ENCODE measurements around the gene ITSN2. TPM values are rescaled to one million over a fixed set of nuclear protein-coding genes. Genes with fewer than 3 reads are reported as not detected.

ITSN2 gene
- total RNA-seq, 2 experiments from 2014 or later = 60.4 to 61.0 TPM

DNA sequence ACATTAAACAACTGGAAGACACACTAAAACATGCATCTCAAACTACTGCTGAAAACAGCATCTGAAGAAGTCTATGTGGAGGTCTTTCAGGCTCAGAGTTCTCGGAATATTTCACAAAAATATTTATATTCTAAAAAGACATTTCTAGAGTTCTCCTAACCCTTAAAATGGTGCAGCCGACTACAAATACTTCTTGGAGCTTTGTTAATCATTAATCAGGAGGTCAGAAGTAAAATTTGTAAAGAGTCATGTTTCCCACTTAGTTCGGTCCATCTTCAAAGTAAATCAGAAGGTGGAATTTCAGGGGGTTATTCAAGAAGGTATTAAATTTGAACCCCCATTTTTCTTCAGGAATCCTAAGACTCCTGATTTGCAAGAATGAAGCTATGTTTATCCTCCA is 112.7 kb downstream of the ITSN2 start:
- H3K36me3 Mint-ChIP-seq = peaks cover 13% of the 10 kb centered on the region
- no peak for DNase-seq
- ChIA-PET POLR2A (no interaction called here), CTCF (no interaction called here)
- H3K9me3 Mint-ChIP-seq = no peaks in the 10 kb centered on the region
- no peak overlapping the region for H3K27ac Mint-ChIP-seq
- intact Hi-C loops (cut with micrococcal nuclease) = no loop called here
- no peaks in the 10 kb centered on the region for H3K27me3 Mint-ChIP-seq
- H3K4me1 Mint-ChIP-seq (ENCODE audit: low read depth) = no peaks in the 10 kb centered on the region
- H3K4me3 Mint-ChIP-seq = no peak overlapping the region

DNA sequence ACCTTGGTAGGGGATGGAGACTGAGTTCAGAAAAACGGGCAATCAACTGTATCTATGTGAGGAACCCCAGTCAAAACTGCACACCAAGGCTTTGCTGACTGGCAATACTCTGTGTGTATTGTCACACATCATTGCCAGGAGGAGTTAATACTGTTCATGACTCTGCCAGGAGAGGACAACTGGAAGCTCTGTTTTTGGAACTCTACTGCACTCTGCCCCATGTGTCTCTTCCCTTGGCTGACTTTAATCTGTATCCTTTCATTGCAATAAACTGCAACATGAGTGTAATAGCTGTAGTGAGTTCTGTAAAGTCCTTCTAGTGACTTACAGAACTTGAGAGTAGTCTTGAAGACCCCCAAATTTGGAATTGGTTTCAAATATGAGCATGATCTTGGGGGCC is 113.2 kb downstream of the ITSN2 start:
- DNase-seq = no peak
- intact Hi-C loops (cut with micrococcal nuclease) = no loop called here
- POLR2A ChIA-PET = interaction anchor here (0.6 kb wide), 1 partner anchor 125 kb away, joined by 3 read pairs; no protein-coding TSS in a partner anchor
- Mint-ChIP-seq H3K27me3 (no peaks in the 10 kb centered on the region), H3K4me3 (no peak overlapping the region), H3K4me1 (ENCODE audit: low read depth) (no peaks in the 10 kb centered on the region), H3K9me3 (no peaks in the 10 kb centered on the region), H3K27ac (no peak overlapping the region), H3K36me3 (peaks cover 13% of the 10 kb centered on the region)
- CTCF ChIA-PET = interaction anchor here (1.0 kb wide), 1 partner anchor 22 kb away, joined by 3 read pairs; no protein-coding TSS in a partner anchor

DNA sequence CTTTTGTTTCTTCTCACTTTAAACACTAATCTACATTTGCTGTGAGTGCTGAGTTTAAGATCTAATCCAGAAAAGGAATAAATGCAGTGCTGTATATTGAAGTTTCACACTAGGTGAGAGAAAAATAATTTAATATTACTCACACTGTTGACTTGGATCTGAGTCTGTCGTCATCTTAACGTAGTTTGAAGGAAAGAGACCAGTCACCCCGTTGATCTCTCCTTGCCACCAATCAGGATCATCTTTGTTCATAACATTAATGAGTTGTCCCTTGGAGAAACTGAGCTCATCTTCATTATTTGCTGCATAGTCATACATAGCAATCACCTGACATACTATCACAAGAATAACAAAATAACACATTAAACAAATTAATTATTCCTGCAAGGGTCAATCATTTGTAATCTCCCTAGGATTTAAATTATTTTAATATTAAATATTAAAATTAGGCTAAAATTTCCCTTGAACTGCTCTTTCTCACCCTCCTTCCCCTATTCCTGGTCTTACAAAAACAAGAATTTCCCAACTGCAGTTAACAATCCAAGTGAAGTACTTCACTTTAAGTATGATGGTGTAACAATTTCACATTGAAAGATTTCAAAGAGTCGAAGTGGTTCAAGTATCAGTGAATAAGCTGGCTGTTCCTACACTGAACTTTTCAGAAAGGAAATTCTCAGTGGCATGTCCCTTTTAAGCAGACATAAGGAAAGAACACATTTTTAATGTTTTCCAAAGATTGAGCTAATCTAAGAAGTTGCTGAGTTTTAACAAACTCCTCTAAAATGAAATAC is 114.2 kb downstream of the ITSN2 start:
- no peaks in the 10 kb centered on the region for H3K27me3 Mint-ChIP-seq
- ChIA-PET POLR2A (interaction anchor here (0.6 kb wide), 1 partner anchor 126 kb away, joined by 3 read pairs; no protein-coding TSS in a partner anchor), CTCF (interaction anchor here (1.0 kb wide), 2 partner anchors 17 to 23 kb away, joined by 3 read pairs; no protein-coding TSS in a partner anchor)
- no peak overlapping the region for H3K27ac Mint-ChIP-seq
- peaks cover 11% of the 10 kb centered on the region for H3K36me3 Mint-ChIP-seq
- no peaks in the 10 kb centered on the region for H3K9me3 Mint-ChIP-seq
- H3K4me1 Mint-ChIP-seq (ENCODE audit: low read depth) = no peaks in the 10 kb centered on the region
- DNase-seq = no peak
- H3K4me3 Mint-ChIP-seq = no peak overlapping the region
- intact Hi-C loops (cut with micrococcal nuclease) = no loop called here

DNA sequence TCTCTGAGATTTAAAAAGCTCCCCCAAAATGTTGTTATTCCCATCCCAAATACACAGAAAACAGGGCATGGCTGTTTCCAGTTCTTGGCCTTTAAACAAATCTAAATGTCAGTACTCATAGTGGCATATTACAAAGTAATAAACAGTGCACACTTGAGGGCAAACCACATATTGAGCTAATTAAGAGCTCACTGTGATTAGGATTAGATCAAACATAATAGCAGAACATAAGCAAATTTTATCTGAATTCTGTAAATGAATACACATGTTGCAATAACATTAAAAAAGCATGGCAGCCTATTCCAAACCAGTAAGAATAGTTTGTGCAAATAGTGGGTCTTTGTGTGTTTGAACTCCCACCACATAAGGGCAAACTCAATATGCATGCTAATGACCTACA is 118.8 kb downstream of the ITSN2 start:
- intact Hi-C loops (cut with micrococcal nuclease) = no loop called here
- DNase-seq = no peak
- no peak overlapping the region for H3K4me3 Mint-ChIP-seq
- no peaks in the 10 kb centered on the region for H3K27me3 Mint-ChIP-seq
- POLR2A ChIA-PET = no interaction called here
- H3K4me1 Mint-ChIP-seq (ENCODE audit: low read depth) = no peaks in the 10 kb centered on the region
- H3K9me3 Mint-ChIP-seq = no peaks in the 10 kb centered on the region
- peaks cover 8% of the 10 kb centered on the region for H3K36me3 Mint-ChIP-seq
- CTCF ChIA-PET = no interaction called here
- H3K27ac Mint-ChIP-seq = no peak overlapping the region

DNA sequence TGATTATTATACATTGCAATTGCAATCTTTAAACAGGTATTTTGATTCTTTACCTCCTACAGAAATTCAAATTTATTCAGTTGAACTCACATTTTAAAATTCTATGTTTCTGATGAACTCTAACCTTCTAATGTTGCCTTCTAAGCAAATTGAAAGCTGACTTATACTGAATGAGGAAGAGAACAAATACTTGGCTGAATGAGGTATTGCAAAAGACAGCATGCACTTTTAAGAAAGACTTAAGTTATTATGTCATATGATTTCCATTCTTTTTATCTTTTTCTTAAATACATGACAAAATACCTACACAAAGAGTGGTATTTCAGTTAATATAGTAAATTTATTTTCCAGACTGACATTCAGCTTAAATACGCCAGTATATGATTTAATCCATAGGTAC is 120.8 kb downstream of the ITSN2 start:
- no peak overlapping the region for H3K4me3 Mint-ChIP-seq
- CTCF ChIA-PET = no interaction called here
- peaks cover 3% of the 10 kb centered on the region for H3K36me3 Mint-ChIP-seq
- no peak overlapping the region for H3K27ac Mint-ChIP-seq
- intact Hi-C loops (cut with micrococcal nuclease) = no loop called here
- no peaks in the 10 kb centered on the region for H3K9me3 Mint-ChIP-seq
- POLR2A ChIA-PET = no interaction called here
- no peaks in the 10 kb centered on the region for H3K4me1 Mint-ChIP-seq (ENCODE audit: low read depth)
- no peak for DNase-seq
- no peaks in the 10 kb centered on the region for H3K27me3 Mint-ChIP-seq

DNA sequence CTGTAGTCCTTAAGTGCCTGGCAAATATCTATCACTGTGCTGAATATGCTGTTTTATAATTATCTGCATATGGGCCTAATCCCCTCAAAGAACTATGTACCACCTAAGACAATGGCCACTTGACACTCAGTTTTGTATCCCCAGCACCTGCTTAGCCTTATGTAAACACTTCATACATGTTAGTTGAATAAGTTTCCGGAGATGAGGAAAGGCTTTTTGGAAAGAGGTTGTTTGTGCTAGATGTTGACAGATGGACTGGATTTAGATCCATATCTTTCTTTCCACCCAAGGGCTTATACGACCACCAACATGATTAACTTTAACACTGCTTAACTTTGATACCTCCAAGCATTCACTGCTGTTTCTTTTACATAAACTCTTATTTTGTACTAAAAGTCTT is 122.2 kb downstream of the ITSN2 start:
- POLR2A ChIA-PET = no interaction called here
- no peak overlapping the region for H3K4me3 Mint-ChIP-seq
- intact Hi-C loops (cut with micrococcal nuclease) = no loop called here
- H3K36me3 Mint-ChIP-seq = peaks cover 3% of the 10 kb centered on the region
- DNase-seq = no peak
- no peak overlapping the region for H3K27ac Mint-ChIP-seq
- CTCF ChIA-PET = no interaction called here
- no peaks in the 10 kb centered on the region for H3K4me1 Mint-ChIP-seq (ENCODE audit: low read depth)
- H3K27me3 Mint-ChIP-seq = no peaks in the 10 kb centered on the region
- H3K9me3 Mint-ChIP-seq = no peaks in the 10 kb centered on the region

DNA sequence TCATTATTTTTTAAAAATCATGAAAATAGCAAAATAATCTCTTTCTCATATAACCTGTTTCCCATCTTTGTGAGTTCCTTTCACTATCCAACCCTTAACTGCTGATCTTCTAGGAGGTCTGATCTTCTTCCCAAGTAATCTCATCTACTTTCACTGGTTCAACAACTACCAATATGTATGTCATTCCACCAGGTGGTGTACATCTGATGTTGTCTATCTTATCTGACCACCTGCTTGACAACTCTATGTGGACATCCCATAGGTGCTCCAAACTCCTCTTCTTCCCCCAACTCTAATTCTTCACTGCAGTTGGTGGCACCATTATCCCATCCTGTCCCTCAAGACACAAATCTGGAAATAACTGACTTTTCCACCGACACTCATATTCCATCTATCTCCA is 123.0 kb downstream of the ITSN2 start:
- ChIA-PET CTCF (no interaction called here), POLR2A (no interaction called here)
- Mint-ChIP-seq H3K27ac (no peak overlapping the region), H3K36me3 (peaks cover 1% of the 10 kb centered on the region), H3K4me3 (no peak overlapping the region), H3K27me3 (no peaks in the 10 kb centered on the region), H3K9me3 (no peaks in the 10 kb centered on the region), H3K4me1 (ENCODE audit: low read depth) (no peaks in the 10 kb centered on the region)
- intact Hi-C loops (cut with micrococcal nuclease) = no loop called here
- DNase-seq = no peak

DNA sequence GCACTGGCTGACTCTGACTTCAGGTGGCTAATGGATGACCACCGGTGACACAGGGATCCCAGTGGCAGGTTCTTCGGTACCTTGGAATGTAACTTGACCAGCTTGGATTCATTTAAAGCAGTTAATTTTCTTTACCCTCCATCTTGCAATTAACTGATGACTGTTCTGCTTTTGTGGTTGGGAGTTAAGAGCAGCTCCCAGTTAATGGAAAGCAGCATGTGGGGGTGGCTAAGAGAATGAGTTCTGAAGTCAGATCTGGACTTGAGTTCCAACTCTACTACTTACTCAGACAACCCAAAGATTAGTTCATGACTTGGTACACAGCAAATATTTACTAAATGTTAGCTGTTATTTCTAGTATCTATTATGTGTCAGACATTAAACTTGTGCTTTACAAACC is 127.0 kb downstream of the ITSN2 start:
- ChIA-PET CTCF (interaction anchor here (1.1 kb wide), 1 partner anchor 32 kb away, joined by 4 read pairs; no protein-coding TSS in a partner anchor), POLR2A (no interaction called here)
- Mint-ChIP-seq H3K9me3 (no peaks in the 10 kb centered on the region), H3K36me3 (no peaks in the 10 kb centered on the region), H3K4me3 (no peak overlapping the region), H3K27ac (no peak overlapping the region), H3K27me3 (no peaks in the 10 kb centered on the region), H3K4me1 (ENCODE audit: low read depth) (no peaks in the 10 kb centered on the region)
- intact Hi-C loops (cut with micrococcal nuclease) = no loop called here
- DNase-seq = no peak

DNA sequence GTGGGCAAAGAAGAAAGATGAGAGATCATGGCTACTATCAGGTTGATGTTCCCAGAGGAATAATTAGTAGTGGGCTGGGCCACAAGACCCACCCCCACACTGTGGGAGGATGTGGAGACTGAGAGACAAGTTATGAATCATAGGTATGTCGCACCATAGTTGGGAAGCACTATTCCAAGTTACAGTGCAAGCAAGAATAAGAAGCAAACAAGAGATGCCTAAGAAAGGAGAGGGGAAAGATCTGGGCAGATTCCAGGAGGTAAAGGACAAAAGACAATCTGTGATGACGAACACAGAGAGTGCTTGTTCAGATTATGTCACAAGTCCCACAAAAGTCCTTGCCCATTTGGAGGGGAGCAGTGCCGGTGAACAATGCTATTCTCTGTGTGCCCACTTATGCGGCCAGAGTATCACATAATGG is 128.9 kb downstream of the ITSN2 start:
- intact Hi-C loops (cut with micrococcal nuclease) = no loop called here

DNA sequence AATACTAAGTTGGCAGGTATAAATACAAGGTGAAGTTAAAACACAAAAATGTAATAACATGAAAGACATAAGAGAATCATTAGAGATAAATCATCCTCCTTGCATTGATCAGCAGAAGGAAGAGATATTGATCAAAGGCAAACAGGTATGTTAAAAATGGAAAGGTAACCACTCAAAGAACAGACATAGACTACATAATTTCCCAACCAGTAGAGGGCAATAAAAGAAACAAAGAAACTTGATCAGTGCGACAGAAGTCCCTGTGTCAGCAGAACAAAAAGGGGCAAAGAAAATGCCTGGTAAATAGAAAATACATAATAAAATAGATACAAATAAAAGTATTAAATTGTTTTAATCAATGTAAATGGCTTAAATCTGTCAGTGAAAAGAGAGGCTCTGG is 131.9 kb downstream of the ITSN2 start:
- no peak for DNase-seq
- H3K9me3 Mint-ChIP-seq = no peaks in the 10 kb centered on the region
- ChIA-PET CTCF (interaction anchor here (0.9 kb wide), 1 partner anchor 17 kb away, joined by 3 read pairs; no protein-coding TSS in a partner anchor), POLR2A (no interaction called here)
- no peak overlapping the region for H3K27ac Mint-ChIP-seq
- no peaks in the 10 kb centered on the region for H3K4me1 Mint-ChIP-seq (ENCODE audit: low read depth)
- no peaks in the 10 kb centered on the region for H3K27me3 Mint-ChIP-seq
- intact Hi-C loops (cut with micrococcal nuclease) = loop anchor here (1.0 kb wide), 1 partner anchor 154 kb away; no protein-coding TSS in a partner anchor
- H3K36me3 Mint-ChIP-seq = no peaks in the 10 kb centered on the region
- H3K4me3 Mint-ChIP-seq = no peak overlapping the region

More for the DNA sequence above, 128.9 kb downstream of the ITSN2 start:
- Mint-ChIP-seq H3K4me3 (no peak overlapping the region), H3K36me3 (no peaks in the 10 kb centered on the region), H3K4me1 (ENCODE audit: low read depth) (no peaks in the 10 kb centered on the region), H3K27ac (no peak overlapping the region), H3K27me3 (no peaks in the 10 kb centered on the region), H3K9me3 (no peaks in the 10 kb centered on the region)
- no peak for DNase-seq
- CTCF ChIA-PET = interaction anchor here (0.7 to 1.5 kb wide), 2 partner anchors 11 to 147 kb away, joined by 3 read pairs; partner anchors contain the start of gene TP53I3
- POLR2A ChIA-PET = no interaction called here

DNA sequence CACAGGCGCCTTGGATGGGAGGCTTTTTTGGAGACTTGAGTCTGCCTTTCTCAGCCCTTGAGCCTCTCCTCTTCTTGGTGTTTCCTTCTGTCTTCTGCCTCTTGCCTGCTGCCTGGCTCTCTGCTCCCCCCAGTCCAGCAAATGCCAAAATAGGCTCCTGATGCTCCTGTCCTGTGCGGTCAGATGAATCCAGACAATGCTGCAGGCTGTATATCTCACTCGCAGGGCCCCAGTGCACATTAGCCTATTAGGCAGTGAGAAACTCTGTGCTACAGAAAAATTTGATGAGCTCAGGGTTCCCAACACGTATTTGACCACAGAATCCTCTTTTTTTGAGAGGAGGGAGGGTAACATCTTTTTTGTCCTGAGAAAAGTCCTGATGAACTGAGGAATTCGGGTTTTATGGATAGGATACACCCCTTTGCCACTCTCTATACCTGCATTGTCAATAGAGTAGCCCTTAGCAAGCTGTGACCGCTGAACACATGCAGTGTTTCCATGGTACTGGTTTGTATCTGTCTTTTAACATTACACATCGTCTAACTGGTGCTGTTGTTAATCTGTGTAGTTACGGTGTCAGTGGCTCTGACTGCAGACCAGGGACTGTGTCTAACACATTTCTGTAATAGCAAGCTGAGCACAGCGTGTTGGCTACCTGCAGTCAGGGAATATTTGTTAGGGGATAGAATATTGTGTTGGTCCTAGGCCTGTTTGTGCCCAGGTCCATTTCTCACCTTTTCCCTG is 134.7 kb downstream of the ITSN2 start:
- ChIA-PET POLR2A (no interaction called here), CTCF (interaction anchor here (0.6 kb wide), 1 partner anchor 360 kb away, joined by 3 read pairs; no protein-coding TSS in a partner anchor)
- H3K27me3 Mint-ChIP-seq = no peaks in the 10 kb centered on the region
- no peak overlapping the region for H3K27ac Mint-ChIP-seq
- no peaks in the 10 kb centered on the region for H3K9me3 Mint-ChIP-seq
- H3K36me3 Mint-ChIP-seq = peaks cover under 1% of the 10 kb centered on the region
- no peaks in the 10 kb centered on the region for H3K4me1 Mint-ChIP-seq (ENCODE audit: low read depth)
- intact Hi-C loops (cut with micrococcal nuclease) = no loop called here
- DNase-seq = no peak
- no peak overlapping the region for H3K4me3 Mint-ChIP-seq

DNA sequence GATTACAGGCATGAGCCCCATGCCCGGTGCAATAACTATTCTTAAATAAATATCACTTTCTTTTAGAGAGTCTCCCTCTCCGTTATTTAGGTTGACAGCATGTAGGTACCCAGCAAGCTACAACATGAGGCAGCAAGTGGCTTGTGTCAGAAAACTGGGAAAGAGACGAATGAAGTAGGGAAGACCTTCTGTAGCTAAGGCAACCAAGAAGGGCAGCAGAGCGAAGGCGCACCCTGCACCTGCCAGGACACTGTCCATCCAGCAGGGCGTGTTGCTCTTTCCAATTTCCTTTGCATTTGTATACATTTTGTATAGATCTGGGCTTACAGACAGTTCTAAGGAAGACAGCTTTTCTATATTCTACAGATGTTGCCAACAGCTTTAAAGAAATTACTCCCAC is 137.4 kb downstream of the ITSN2 start:
- peaks cover 3% of the 10 kb centered on the region for H3K36me3 Mint-ChIP-seq
- no peak overlapping the region for H3K27ac Mint-ChIP-seq
- no peaks in the 10 kb centered on the region for H3K9me3 Mint-ChIP-seq
- POLR2A ChIA-PET = no interaction called here
- CTCF ChIA-PET = no interaction called here
- intact Hi-C loops (cut with micrococcal nuclease) = no loop called here
- no peak overlapping the region for H3K4me3 Mint-ChIP-seq
- no peaks in the 10 kb centered on the region for H3K27me3 Mint-ChIP-seq
- H3K4me1 Mint-ChIP-seq (ENCODE audit: low read depth) = no peaks in the 10 kb centered on the region
- DNase-seq = no peak
